PC-9 (cell line): ENCODE results near the gene CTCF. TPM values are rescaled to one million over a fixed set of nuclear protein-coding genes. Genes with fewer than 3 reads are reported as not detected.
A peak's percentile ranks its signal among the peaks of the same experiment; 100 is the strongest.

Experiments used
- BruUV-seq: library from RNA; stranded (reverse); fragments of 400-500 nt; replicated peaks from 2 replicates; lab custom pipeline; 2021; lab: Mats Ljungman, UMichigan
- CTCF ChIA-PET: fragments of 300-600 bp; sonication (Branson Sonifier 250); formaldehyde crosslinking; loops from one replicate; lab custom pipeline; 2022; ENCODE audit warnings: antibody characterized with exemption; lab: Charles Lee
- POLR2A ChIA-PET: fragments of 300-600 bp; sonication (Branson Sonifier 250); formaldehyde crosslinking; loops from one replicate; lab custom pipeline; 2022; ENCODE audit warnings: antibody characterized with exemption; ENCODE audit not compliant: unreplicated experiment; lab: Charles Lee
- DNase-seq, 2 experiments: peaks; one replicate each; pipeline versions ENCODE4 v3.0.0 to v3.0.0-alpha.2; 2015 to 2022; ENCODE audit warnings: mixed read lengths in 1 of 2
- H2AFZ ChIP-seq: fragments of 200-600 bp; sonication (generic); 2 replicates; pipeline ENCODE4 v1.8.1; 2017; ENCODE audit warnings: antibody characterized with exemption
- H3F3A ChIP-seq: fragments of 200-600 bp; sonication (generic); 2 replicates; pipeline ENCODE4 v1.8.1; 2017; ENCODE audit warnings: antibody characterized with exemption, mild to moderate bottlenecking, low read depth; ENCODE audit not compliant: insufficient read depth
- H3K27ac ChIP-seq: fragments of 200-600 bp; sonication (generic); 2 replicates; pipeline ENCODE4 v1.6.1; 2016; ENCODE audit warnings: mixed run types
- H3K27me3 ChIP-seq: fragments of 200-600 bp; sonication (generic); 2 replicates; pipeline ENCODE4 v1.6.1; 2016; ENCODE audit warnings: low read depth, mixed run types; ENCODE audit not compliant: insufficient read depth
- H3K36me3 ChIP-seq: fragments of 200-600 bp; sonication (generic); 2 replicates; pipeline ENCODE4 v1.6.1; 2016; ENCODE audit warnings: low read depth, mixed run types
- H3K4me1 ChIP-seq: fragments of 200-600 bp; sonication (generic); replicated peaks from 2 replicates; pipeline ENCODE4 v1.6.1; 2016; ENCODE audit warnings: mixed run types; ENCODE audit not compliant: insufficient read depth
- H3K4me2 ChIP-seq: fragments of 200-600 bp; sonication (generic); 2 replicates; pipeline ENCODE4 v1.6.1; 2017; ENCODE audit warnings: mixed run types
- H3K4me3 ChIP-seq: fragments of 200-600 bp; sonication (generic); 2 replicates; pipeline ENCODE4 v1.6.1; 2016; ENCODE audit warnings: mixed run types
- H3K79me2 ChIP-seq: fragments of 200-600 bp; sonication (generic); 2 replicates; pipeline ENCODE4 v1.6.1; 2017; ENCODE audit warnings: low read depth, mixed run types
- H3K9me2 ChIP-seq: fragments of 200-600 bp; sonication (generic); 2 replicates; pipeline ENCODE4 v1.8.1; 2017; ENCODE audit warnings: mild to moderate bottlenecking; ENCODE audit not compliant: insufficient read depth
- H3K9me3 ChIP-seq: fragments of 200-600 bp; sonication (generic); 2 replicates; pipeline ENCODE4 v1.8.1; 2016; ENCODE audit warnings: low read depth; ENCODE audit not compliant: insufficient read depth
- H4K20me1 ChIP-seq: fragments of 200-600 bp; sonication (generic); 2 replicates; pipeline ENCODE4 v1.8.1; 2017; ENCODE audit not compliant: insufficient read depth
- EZH2 ChIP-seq: fragments of 200-600 bp; sonication (generic); IDR thresholded peaks from 2 replicates; pipeline ENCODE4 v1.8.0; 2017; ENCODE audit warnings: antibody characterized with exemption, low read depth
- intact Hi-C: fragments of 100-400 bp; cut with micrococcal nuclease; formaldehyde crosslinking; loops from one replicate; pipeline ENCODE4 v1.10.0; 2022; ENCODE audit not compliant: unreplicated experiment
- total RNA-seq: library from RNA; stranded (reverse); gene quantifications from 2 replicates; pipeline ENCODE4 v1.2.3, GENCODE V29; 2021
- TF ChIP-seq, protein P1 (sequence below): fragments of 200-600 bp; sonication (generic); conservative IDR thresholded peaks from 2 replicates; pipeline ENCODE4 v1.6.1; 2017; ENCODE audit warnings: mixed run types, antibody characterized with exemption, mild to moderate bottlenecking, moderate library complexity

CTCF gene
- total RNA-seq, 1 experiment from 2014 or later = 39.0 TPM

- H4K20me1 ChIP-seq = no peaks in the 10 kb centered on the region
- no peaks in the 10 kb centered on the region for H3K9me2 ChIP-seq
- no peaks in the 10 kb centered on the region for H3K36me3 ChIP-seq
- H3K4me2 ChIP-seq = no peak overlapping the region
- no peaks in the 10 kb centered on the region for H3K27me3 ChIP-seq
- H3K4me1 ChIP-seq = peaks cover 7% of the 10 kb centered on the region
- H3K79me2 ChIP-seq = peaks cover 8% of the 10 kb centered on the region
- CTCF ChIA-PET = interaction anchor here (0.6 kb wide), 1 partner anchor 184 kb away, joined by 4 read pairs; the partner anchor contains the start of gene CENPT
- no peak overlapping the region for H3K27ac ChIP-seq
- peaks cover 9% of the 10 kb centered on the region for H3F3A ChIP-seq
- BruUV-seq = no TSS peak
- no peak for TF ChIP-seq EZH2
- TF ChIP-seq, protein P1, sequence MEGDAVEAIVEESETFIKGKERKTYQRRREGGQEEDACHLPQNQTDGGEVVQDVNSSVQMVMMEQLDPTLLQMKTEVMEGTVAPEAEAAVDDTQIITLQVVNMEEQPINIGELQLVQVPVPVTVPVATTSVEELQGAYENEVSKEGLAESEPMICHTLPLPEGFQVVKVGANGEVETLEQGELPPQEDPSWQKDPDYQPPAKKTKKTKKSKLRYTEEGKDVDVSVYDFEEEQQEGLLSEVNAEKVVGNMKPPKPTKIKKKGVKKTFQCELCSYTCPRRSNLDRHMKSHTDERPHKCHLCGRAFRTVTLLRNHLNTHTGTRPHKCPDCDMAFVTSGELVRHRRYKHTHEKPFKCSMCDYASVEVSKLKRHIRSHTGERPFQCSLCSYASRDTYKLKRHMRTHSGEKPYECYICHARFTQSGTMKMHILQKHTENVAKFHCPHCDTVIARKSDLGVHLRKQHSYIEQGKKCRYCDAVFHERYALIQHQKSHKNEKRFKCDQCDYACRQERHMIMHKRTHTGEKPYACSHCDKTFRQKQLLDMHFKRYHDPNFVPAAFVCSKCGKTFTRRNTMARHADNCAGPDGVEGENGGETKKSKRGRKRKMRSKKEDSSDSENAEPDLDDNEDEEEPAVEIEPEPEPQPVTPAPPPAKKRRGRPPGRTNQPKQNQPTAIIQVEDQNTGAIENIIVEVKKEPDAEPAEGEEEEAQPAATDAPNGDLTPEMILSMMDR = peak; percentile 39; the same call in 1 of the 2 replicates
- H3K9me3 ChIP-seq = no peaks in the 10 kb centered on the region
- intact Hi-C loops = no loop called here
- DNase-seq = peak in 1 of 2 experiments; percentile 31
- no peak overlapping the region for H3K4me3 ChIP-seq
- H2AFZ ChIP-seq = no peak overlapping the region
- POLR2A ChIA-PET = interaction anchor here (0.6 kb wide), 1 partner anchor 78 kb away, joined by 4 read pairs; no protein-coding TSS in a partner anchor
Measured at GRCh38 chr16:67663151-67663876, 101.0 kb downstream of the CTCF start.

DNA sequence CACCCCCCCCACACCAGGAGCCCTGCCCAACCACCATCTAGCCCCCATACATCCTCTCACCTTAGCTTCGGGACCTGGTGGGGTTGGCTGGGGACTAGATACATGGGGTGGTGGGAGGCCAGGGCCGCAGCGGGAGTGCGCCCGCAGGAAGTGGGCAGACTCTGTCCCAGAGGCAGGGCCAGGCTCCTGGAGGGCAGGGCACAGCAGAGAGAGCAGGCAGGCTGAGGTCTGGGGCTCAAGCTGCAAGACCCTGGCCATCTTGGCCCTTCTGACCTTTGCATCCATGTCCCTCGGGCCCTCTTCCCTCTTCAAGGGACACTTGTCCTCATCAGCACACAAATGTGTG, 101.5 kb downstream of the CTCF start:
- H4K20me1 ChIP-seq = no peaks in the 10 kb centered on the region
- peaks cover 5% of the 10 kb centered on the region for H3K4me1 ChIP-seq
- H3K4me3 ChIP-seq = no peak overlapping the region
- H3K9me2 ChIP-seq = no peaks in the 10 kb centered on the region
- peaks cover 9% of the 10 kb centered on the region for H3F3A ChIP-seq
- TF ChIP-seq, protein P1 = no peak
- no peak for TF ChIP-seq EZH2
- no peaks in the 10 kb centered on the region for H3K9me3 ChIP-seq
- no peak overlapping the region for H3K27ac ChIP-seq
- ChIA-PET CTCF (interaction anchor here (0.6 kb wide), 1 partner anchor 184 kb away, joined by 4 read pairs; the partner anchor contains the start of gene CENPT), POLR2A (interaction anchor here (0.6 kb wide), 1 partner anchor 79 kb away, joined by 4 read pairs; no protein-coding TSS in a partner anchor)
- no peaks in the 10 kb centered on the region for H3K27me3 ChIP-seq
- no TSS peak for BruUV-seq
- H3K36me3 ChIP-seq = no peaks in the 10 kb centered on the region
- peak in 1 of 2 experiments; percentile 23 for DNase-seq
- H3K79me2 ChIP-seq = peaks cover 8% of the 10 kb centered on the region
- H3K4me2 ChIP-seq = no peak overlapping the region
- intact Hi-C loops = no loop called here
- no peak overlapping the region for H2AFZ ChIP-seq

DNA sequence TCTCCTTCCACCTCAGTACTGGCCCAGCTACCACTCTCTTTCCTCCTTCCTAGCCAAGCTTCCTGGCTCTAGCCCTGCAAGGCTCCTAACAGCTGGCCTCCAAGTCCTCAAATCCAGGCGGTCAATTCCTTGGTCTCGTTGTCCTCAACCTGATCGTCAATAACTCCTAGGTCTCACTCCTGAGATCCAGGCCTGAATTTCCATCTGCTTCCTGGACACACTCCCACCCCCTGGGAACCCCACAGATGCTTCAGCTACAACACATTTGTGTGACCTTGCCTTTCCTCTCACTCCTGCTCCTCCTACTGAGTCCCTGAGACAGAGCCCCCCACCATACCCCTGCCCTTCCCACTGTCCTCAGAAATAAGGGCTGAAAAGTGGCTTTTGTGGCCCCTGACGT, 101.9 kb downstream of the CTCF start:
- H3K27me3 ChIP-seq = no peaks in the 10 kb centered on the region
- H2AFZ ChIP-seq = no peak overlapping the region
- no peak overlapping the region for H3K27ac ChIP-seq
- H3K79me2 ChIP-seq = peaks cover 5% of the 10 kb centered on the region
- no peaks in the 10 kb centered on the region for H3K36me3 ChIP-seq
- peaks cover under 1% of the 10 kb centered on the region; the same call in 1 of the 2 replicates for H3K4me1 ChIP-seq
- BruUV-seq = no TSS peak
- peaks cover 9% of the 10 kb centered on the region for H3F3A ChIP-seq
- peak in 1 of 2 experiments; percentile 11 for DNase-seq
- no peak for TF ChIP-seq EZH2
- TF ChIP-seq, protein P1 = no peak
- intact Hi-C loops = no loop called here
- no peak overlapping the region for H3K4me3 ChIP-seq
- no peaks in the 10 kb centered on the region for H3K9me2 ChIP-seq
- no peaks in the 10 kb centered on the region for H4K20me1 ChIP-seq
- CTCF ChIA-PET = no interaction called here
- H3K4me2 ChIP-seq = no peak overlapping the region
- H3K9me3 ChIP-seq = no peaks in the 10 kb centered on the region
- POLR2A ChIA-PET = no interaction called here
